ENCODE data around the gene YWHAG. TPM values are rescaled to one million over a fixed set of nuclear protein-coding genes. Genes with fewer than 3 reads are reported as not detected.

Gene YWHAG
- total and polyA plus RNA-seq, 2 of the 13 experiments (the other 11 are each of a cell fraction or from before 2014, with no cell fraction given), result 36.9 to 67.5 TPM

- TF ChIP-seq ZNF513 (CRISPR knock-in tag; conservative IDR thresholded peaks at IDR 0.05), result no peak
- peak; percentile 41; the same call in 1 of the 2 replicates for TF ChIP-seq ZNF552 (CRISPR knock-in tag; IDR thresholded peaks at IDR 0.05; ENCODE audit: borderline replicate concordance)
- TF ChIP-seq ZNF639 (CRISPR knock-in tag; conservative IDR thresholded peaks at IDR 0.05), result no peak; the same call in 1 of the 2 replicates
- peak; percentile 41; the same call in 1 of the 2 replicates for TF ChIP-seq KDM2A (CRISPR knock-in tag; IDR thresholded peaks at IDR 0.05; ENCODE audit: borderline replicate concordance, low read depth)
- TF ChIP-seq ZNF7 (CRISPR knock-in tag; IDR thresholded peaks at IDR 0.05), result no peak
- TF ChIP-seq SIX4 (CRISPR knock-in tag; IDR thresholded peaks at IDR 0.05), result no peak
- 0 out of 2 replicates have a peak, but pooled peaks have one; percentile 70 for TF ChIP-seq ZSCAN5A (CRISPR knock-in tag; IDR thresholded peaks at IDR 0.05; ENCODE audit: borderline replicate concordance)
- no peak for TF ChIP-seq NAIF1 (CRISPR knock-in tag; IDR thresholded peaks at IDR 0.05; ENCODE audit: borderline replicate concordance)
- no peak for TF ChIP-seq LCORL (IDR thresholded peaks at IDR 0.05)
- peak; percentile 36 for TF ChIP-seq LCORL (CRISPR knock-in tag; IDR thresholded peaks at IDR 0.05)
- TF ChIP-seq TCF12 (IDR thresholded peaks at IDR 0.05), result no peak
- TF ChIP-seq TCF12 (CRISPR knock-in tag; IDR thresholded peaks at IDR 0.05), result no peak
- TF ChIP-seq KLF11 (CRISPR knock-in tag; IDR thresholded peaks at IDR 0.05), result 0 out of 2 replicates have a peak, but pooled peaks have one; percentile 32
- TF ChIP-seq TFDP2 (CRISPR knock-in tag; IDR thresholded peaks at IDR 0.05), result 0 out of 2 replicates have a peak, but pooled peaks have one; percentile 35
- no peak for TF ChIP-seq ZSCAN20 (CRISPR knock-in tag; IDR thresholded peaks at IDR 0.05; ENCODE audit: borderline replicate concordance)
- TF ChIP-seq RXRB (CRISPR knock-in tag; IDR thresholded peaks at IDR 0.05; ENCODE audit: borderline replicate concordance), result no peak
- peak; percentile 27; the same call in 1 of the 2 replicates for TF ChIP-seq ZNF746 (CRISPR knock-in tag; IDR thresholded peaks at IDR 0.05)
- TF ChIP-seq ERF (CRISPR knock-in tag; IDR thresholded peaks at IDR 0.05), result no peak
- 0 out of 2 replicates have a peak, but pooled peaks have one; percentile 12 for TF ChIP-seq EEA1 (CRISPR knock-in tag; IDR thresholded peaks at IDR 0.05; ENCODE audit: borderline replicate concordance)
- peak; percentile 59; the same call in 1 of the 2 replicates for TF ChIP-seq DZIP1 (CRISPR knock-in tag; IDR thresholded peaks at IDR 0.05)
- peak; percentile 89 for TF ChIP-seq RBFOX2 (IDR thresholded peaks at IDR 0.05; ENCODE audit: low read depth, low read length)
- TF ChIP-seq ZNF337 (CRISPR knock-in tag; IDR thresholded peaks at IDR 0.05; ENCODE audit: borderline replicate concordance, low read depth), result no peak
These were observed 40.9 kb downstream of the YWHAG start (continued) for GRCh38 chr7:76317782-76318487.
